ENCODE measurements around the gene KRTAP5-2. TPM values are rescaled to one million over a fixed set of nuclear protein-coding genes. Genes with fewer than 3 reads are reported as not detected.

Gene KRTAP5-2
- total RNA-seq, 1 donor from 2014 or later, result not detected

DNA sequence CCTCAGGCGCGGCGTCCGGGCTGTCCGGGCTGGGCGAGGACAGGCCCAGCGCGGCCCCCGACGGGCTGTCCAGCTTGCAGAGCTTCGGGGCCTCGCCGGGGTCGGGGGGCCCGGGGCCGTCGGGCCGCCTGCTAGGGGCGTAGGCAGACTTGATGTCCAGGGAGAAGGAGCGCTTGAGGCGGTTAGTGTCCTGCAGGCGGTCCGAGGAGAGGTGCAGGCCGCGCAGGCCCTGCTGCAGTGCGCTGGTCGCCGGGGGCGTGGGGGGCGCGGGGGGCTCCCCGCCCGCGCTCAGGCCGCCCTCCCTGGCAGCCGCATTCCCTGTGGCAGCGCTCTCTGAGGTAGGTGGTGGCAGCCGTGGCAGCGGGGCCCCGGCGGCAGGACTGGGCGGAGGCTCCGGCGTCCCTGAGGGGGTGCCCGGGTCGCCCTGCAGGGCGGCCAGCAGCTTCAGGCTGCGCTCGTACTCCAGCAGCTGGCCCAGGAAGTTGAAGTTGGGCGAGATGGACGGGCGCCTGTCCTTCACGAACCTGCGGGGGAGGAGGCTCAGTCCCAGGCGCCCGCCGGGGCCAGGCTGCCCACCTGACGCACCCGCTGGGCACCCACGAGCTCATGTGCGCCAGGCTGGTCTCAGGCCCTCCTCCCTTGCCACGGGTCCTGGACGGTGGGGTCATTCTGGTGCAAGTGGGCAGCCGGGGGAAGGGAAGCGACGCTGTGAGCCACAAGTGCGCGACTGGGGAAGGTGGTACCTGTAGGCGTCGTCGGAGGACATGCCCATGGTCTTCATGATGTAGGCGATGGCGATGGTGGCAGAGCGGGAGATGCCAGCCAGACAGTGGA is 40.8 kb downstream of the KRTAP5-2 start:
- DNase-seq (ENCODE audit: low spot score), result no peak

DNA sequence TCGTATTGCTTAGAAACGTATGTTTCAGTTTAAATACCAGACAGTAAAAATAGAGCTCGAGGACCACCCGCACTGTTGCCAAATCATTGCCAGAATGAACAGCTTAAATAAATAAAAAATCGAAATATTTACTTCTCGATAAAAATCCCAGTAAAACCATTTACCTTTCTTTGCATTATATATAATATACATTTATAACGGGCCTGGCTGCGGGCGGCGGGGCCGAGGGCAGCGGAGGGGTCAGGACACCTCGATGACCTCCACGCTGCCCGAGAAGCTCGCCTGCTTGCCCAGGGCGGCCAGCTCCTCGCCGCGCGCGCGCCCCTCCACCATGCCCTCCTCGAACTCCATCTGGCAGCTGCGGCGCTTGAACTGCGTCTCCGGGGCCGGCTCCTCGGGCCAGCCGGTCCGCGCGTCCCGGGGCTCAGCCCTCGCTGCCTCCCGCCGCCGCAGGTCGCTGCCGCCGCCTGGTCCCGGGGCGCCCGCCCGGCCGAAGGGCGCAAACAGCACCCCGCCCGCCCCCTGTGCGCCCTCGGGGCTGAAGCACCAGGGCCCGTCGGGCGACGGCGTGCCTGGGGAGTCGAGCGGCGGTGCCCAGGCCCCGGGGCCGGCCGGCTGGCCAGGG is 41.7 kb downstream of the KRTAP5-2 start:
- no peak for DNase-seq (ENCODE audit: low spot score)

DNA sequence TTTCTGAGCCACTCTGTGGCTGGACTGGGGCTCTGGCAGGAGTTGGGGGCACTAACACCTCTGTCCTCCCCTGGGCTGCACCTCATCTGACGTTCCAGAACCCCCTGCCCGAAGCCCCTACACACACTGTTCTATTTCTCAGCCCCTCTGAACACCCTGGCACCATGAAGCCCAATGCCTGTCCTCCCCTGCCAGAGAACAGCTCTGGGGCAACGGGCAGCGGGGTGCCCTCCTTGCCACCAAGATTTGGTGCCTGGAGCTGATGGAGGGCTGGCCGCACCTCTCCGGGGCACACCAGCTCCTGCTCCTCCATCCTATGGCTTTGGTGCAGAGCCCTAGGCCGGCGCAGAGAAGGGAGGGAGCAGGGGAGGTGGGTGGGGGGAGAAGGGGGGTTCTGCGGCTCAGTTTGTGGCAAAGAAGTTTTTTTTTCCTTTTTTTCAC is 42.4 kb downstream of the KRTAP5-2 start:
- no peak for DNase-seq (ENCODE audit: low spot score)

DNA sequence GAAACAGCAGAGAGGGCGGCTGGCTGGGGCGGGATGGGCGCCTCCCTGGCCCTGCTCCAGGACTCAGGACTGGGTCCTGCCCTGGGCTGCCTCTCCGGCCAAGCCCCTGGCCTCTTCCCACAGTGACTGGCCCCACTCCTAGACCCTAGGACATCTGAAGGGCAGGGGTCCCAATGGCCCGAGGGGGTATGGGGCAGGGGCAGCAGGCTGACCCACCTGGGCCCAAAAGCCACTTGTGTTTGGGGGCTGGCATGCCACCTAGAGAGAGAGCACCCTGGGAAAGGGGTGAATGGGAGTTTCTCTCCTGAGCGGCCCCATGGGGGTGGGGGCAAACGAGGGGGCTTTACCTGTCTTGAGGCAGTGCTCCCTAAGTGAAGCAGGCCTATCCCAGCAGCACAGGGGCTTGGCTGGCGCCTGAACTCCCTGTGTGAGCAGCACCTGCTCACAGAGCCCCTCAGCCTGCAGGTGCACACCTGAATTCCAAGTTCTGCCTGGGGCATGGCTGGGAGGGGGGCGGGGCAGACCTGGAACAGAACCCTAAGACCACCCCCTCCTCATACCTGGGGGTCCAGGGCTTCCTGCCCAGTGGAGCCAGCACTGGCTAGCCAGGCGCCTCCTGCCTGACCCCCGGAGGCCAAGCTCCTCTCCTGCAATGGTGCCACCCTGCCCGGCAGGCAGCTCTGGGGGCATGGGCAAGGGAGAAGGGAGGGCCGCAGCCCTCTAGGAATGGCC is 42.9 kb downstream of the KRTAP5-2 start:
- no peak for DNase-seq (ENCODE audit: low spot score)

DNA sequence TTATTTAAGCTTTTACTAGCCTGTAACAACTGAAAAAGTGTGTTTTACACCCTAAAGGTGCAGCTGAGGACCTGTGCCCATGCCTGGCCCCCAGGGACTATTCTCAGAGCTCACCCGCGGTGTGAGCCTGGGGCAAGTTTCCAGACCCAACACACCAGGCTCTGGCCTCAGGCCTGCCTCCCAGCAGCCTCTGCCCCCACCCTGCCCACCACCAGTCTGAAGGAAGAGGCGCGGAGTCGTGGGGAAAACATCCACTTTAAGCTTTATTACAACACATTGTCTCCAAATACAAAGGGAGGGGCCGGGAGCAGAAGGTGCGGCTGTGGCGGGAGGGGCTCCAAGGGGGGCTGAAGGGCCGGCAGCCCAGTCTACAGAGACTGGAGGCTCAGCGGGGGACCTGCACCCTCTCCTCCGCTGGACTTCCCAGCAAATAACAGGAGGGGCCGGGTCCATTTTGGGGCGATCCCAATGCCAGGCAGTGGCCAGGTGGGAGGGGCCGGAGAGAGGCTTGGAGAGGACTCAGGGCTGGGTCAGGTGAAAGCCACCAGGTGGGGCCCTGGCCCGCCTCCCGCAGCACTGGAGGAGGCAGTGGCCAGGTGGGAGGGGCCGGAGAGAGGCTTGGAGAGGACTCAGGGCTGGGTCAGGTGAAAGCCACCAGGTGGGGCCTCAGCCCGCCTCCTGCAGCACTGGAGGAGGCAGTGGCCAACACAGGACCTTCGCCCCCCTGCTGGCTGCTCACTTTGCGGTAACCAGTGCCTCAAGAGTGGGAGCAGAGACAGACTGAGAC is 44.1 kb downstream of the KRTAP5-2 start:
- no peak for DNase-seq (ENCODE audit: low spot score)

DNA sequence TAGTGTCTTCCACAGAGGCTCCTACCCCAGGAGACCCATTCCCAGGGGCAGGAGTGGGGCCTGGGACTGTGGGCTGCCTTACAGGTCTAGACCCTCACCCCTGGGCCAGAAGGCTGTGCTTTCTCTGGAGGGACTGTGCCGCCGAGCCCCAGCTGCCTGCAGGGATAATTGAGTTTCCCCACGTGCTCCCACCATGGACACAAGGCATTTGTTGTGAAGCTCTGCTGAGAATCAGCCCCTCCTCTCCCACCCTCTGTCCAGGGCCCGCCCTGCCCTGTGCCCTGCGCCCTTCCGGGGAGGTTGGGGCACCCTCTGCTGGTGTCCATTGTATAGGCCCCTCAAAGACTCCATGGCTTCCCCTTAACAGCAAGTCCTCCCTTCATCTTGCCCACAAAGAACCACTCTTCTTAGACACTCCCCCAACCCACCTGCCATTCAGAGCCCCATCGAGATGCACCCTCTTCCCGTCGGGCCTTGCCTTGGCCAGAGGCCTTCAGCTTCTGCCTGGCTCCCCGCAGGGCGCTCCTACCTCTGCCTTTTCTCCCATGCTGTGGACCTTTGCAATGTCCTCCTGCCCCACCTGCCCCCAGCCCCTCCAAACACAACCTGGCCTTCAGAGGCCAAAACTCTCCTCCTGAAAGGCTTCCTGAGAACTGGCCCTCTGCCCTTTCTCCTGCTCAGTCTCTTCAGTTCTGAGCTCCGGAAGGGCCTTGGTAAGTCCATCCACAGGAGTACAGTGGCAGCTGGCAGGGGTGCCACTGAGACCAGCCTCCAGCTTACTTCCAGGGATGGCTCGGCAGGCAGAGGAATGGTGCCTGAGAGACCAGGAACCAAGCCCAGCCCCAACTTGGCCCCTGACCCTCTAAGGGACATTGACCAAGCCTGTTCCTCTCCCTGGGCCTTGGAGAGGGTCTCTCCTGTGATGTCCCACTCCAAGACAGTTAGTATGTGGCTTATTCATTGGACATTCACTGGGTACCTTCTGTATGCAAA is 48.5 kb downstream of the KRTAP5-2 start:
- no peak for DNase-seq (ENCODE audit: low spot score)

DNA sequence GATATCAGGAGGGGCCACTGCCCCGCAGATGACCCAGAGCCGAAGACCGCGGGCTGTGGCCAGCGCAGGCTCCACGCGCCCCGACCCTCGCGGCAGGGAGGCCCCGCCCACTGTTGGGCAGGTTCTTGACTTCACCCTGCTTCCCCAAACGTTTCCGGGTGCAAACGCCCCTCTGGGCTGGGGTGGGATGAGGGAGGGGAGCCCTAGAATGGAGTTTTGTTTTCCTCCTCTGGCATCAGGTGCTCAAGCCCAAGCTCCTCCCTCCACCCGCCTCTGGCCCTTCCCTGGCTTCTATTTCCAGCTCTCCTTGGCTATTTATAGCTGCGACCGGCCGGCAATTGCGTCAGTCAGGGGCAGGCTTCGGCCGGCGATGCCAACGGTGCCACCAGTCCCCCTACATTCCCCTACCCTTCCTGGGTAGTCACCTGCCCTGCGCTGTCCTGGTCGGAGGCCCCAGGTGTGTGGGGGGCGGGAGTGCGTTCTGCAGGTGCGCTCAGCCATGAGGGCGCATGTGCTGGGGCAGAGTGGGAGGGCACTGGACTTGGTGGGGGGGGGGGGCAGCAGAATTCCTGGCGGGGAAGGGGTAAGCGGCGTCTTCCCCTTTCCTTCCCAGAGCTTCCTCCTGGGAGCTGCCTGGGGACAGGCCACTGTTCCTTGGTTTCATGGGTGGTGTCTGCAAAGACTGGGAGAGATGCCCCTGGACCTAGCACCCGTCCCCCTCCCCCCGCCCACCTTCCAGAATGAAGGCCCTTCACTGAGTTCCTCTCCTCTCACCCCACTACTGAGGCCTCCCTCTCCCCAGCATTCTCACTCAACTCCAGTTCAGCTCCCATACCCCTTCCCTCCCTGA is 49.6 kb downstream of the KRTAP5-2 start:
- peak; percentile 68 for DNase-seq (ENCODE audit: low spot score)

DNA sequence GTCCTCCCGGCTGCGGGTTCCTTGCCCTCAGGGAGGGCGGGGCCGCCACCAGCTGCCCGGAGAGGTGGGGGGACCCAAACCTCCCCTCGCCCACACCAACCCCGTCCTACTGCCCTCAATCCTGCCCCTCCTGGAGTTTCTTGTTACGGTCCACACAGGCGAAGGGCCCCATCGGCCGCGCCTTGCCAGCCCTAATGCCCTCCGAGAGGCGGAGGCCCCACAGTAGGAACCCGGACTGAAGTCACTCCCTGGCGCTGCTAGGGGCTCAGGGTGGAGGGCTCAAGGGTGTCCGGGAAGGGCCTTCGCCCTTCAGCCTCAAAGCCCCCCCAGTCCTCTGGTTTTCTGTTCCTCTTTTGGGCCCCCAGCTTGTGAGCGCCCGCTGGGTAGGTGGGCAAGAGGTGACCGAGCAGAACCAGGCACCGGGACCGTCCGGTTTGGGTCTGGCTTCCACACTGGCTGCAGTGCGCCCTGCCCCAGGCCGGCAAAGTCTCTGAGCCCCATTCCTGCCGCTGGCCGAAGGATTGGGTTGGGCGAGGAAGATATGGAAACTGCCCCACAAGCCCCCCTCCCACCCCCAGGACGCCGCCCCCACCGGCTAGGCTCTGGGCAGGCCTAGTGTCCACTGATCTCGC is 50.5 kb downstream of the KRTAP5-2 start:
- DNase-seq (ENCODE audit: low spot score), result no peak

Other genes with a start within 250 kb of the KRTAP5-2 start
- gene BRSK2, start 208.4 kb downstream of the KRTAP5-2 start, total RNA-seq (ENCODE audit: insufficient read depth, low replicate concordance), result 2.2 TPM
- gene MOB2, start 111.5 kb downstream of the KRTAP5-2 start, total RNA-seq (ENCODE audit: insufficient read depth, low replicate concordance), result 33.9 TPM
- 2.4 TPM for gene DUSP8, start 26.0 kb downstream of the KRTAP5-2 start, total RNA-seq (ENCODE audit: insufficient read depth, low replicate concordance)
- not detected for gene KRTAP5-1, start 13.0 kb downstream of the KRTAP5-2 start, total RNA-seq (ENCODE audit: insufficient read depth, low replicate concordance)
- not detected for gene KRTAP5-3, start 10.2 kb upstream of the KRTAP5-2 start, total RNA-seq (ENCODE audit: insufficient read depth, low replicate concordance)
- not detected for gene KRTAP5-4, start 23.8 kb upstream of the KRTAP5-2 start, total RNA-seq (ENCODE audit: insufficient read depth, low replicate concordance)
- gene KRTAP5-5, start 31.5 kb upstream of the KRTAP5-2 start, total RNA-seq (ENCODE audit: insufficient read depth, low replicate concordance), result not detected
- gene KRTAP5-6, start 98.9 kb upstream of the KRTAP5-2 start, total RNA-seq (ENCODE audit: insufficient read depth, low replicate concordance), result not detected
- not detected for gene IFITM10, start 152.3 kb upstream of the KRTAP5-2 start, total RNA-seq (ENCODE audit: insufficient read depth, low replicate concordance)
- gene CTSD, start 165.6 kb upstream of the KRTAP5-2 start, total RNA-seq (ENCODE audit: insufficient read depth, low replicate concordance), result 64.8 TPM
- 11.1 TPM for gene SYT8, start 236.7 kb upstream of the KRTAP5-2 start, total RNA-seq (ENCODE audit: insufficient read depth, low replicate concordance)
- gene TNNI2, start 240.7 kb upstream of the KRTAP5-2 start, total RNA-seq (ENCODE audit: insufficient read depth, low replicate concordance), result not detected

Measured in umbilical cord (tissue), 2 donors.